Measurements from ENCODE around the gene HYAL2. TPM values are rescaled to one million over a fixed set of nuclear protein-coding genes. Genes with fewer than 3 reads are reported as not detected.
A peak's percentile ranks its signal among the peaks of the same experiment; 100 is the strongest.

Gene HYAL2
- total and polyA plus RNA-seq, 10 of the 15 experiments (the other 5 are each of a cell fraction or from before 2014, with no cell fraction given) = 0.06 to 21.8 (median 12.7) TPM

DNA sequence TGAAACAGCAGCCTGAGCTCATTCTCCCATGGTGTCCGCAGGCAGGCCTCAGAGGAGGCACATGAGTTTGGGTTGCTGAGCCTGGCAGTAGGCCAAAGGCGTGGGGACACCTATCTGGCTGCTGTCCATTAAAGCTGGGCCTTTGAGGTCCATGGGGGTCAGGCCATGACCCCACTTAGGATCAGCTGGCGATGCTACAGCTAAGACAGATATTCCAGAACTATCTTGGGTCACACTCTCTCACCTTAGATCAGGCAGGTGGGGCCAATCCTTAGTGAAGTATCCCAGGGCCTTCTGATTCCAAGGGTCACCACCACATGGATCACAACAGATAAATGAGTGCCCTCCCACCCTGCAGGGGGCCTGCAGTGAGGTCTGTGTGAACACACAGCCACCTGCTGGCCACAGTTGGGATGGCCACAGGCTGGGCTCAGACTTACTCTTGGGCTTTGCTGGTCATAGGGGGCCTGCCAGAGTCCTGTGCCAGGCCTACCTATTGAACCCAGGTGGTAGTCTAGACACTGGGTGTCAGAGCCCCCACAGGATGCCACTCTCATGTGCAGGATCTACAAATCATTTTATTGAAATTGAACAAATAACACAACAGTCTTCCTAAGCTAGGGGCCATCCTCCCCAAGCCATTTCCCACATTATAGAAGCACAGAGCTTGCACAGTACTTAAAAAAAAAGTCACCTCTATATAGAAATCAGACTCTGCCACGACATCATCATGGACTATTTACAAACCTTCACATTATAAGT is 2.0 kb upstream of the HYAL2 start (continued):
- TF ChIP-seq, protein P1, sequence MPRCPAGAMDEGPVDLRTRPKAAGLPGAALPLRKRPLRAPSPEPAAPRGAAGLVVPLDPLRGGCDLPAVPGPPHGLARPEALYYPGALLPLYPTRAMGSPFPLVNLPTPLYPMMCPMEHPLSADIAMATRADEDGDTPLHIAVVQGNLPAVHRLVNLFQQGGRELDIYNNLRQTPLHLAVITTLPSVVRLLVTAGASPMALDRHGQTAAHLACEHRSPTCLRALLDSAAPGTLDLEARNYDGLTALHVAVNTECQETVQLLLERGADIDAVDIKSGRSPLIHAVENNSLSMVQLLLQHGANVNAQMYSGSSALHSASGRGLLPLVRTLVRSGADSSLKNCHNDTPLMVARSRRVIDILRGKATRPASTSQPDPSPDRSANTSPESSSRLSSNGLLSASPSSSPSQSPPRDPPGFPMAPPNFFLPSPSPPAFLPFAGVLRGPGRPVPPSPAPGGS (IDR thresholded peaks at IDR 0.05; ENCODE audit: borderline replicate concordance, insufficient read depth, low read depth, low read length, poor library complexity, severe bottlenecking) = no peak
- no peak for TF ChIP-seq BHLHE40 (IDR thresholded peaks at IDR 0.05; ENCODE audit: borderline replicate concordance in 1 of 2, low read depth in 2 of 2, low read length in 1 of 2)
- TF ChIP-seq, protein P2, sequence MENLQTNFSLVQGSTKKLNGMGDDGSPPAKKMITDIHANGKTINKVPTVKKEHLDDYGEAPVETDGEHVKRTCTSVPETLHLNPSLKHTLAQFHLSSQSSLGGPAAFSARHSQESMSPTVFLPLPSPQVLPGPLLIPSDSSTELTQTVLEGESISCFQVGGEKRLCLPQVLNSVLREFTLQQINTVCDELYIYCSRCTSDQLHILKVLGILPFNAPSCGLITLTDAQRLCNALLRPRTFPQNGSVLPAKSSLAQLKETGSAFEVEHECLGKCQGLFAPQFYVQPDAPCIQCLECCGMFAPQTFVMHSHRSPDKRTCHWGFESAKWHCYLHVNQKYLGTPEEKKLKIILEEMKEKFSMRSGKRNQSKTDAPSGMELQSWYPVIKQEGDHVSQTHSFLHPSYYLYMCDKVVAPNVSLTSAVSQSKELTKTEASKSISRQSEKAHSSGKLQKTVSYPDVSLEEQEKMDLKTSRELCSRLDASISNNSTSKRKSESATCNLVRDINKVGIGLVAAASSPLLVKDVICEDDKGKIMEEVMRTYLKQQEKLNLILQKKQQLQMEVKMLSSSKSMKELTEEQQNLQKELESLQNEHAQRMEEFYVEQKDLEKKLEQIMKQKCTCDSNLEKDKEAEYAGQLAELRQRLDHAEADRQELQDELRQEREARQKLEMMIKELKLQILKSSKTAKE (IDR thresholded peaks at IDR 0.05; ENCODE audit: low read depth, poor library complexity, severe bottlenecking) = no peak
- no peak for TF ChIP-seq GABPA (IDR thresholded peaks at IDR 0.05; ENCODE audit: low read depth)
- TF ChIP-seq BCLAF1 (IDR thresholded peaks at IDR 0.05) = no peak
- no peak for TF ChIP-seq FOS (IDR thresholded peaks at IDR 0.05; ENCODE audit: borderline replicate concordance, extremely low read depth, insufficient read length)
- TF ChIP-seq SMC3 (IDR thresholded peaks at IDR 0.05; ENCODE audit: borderline replicate concordance, low read length) = peak; percentile 49
- no peak for TF ChIP-seq NBN (IDR thresholded peaks at IDR 0.05)
- no peak for TF ChIP-seq NKRF (conservative IDR thresholded peaks at IDR 0.05)
- peak; percentile 77 to 83 (median 80) for TF ChIP-seq CTCF (IDR thresholded peaks at IDR 0.05 in 2 of 3, conservative IDR thresholded peaks at IDR 0.05 in 1 of 3; ENCODE audit: control insufficient read depth in 2 of 3, extremely low read depth in 1 of 3, insufficient read depth in 1 of 3, low read depth in 3 of 3, low read length in 3 of 3)
- TF ChIP-seq TAF1 (IDR thresholded peaks at IDR 0.05; ENCODE audit: borderline replicate concordance, low read depth, low read length) = no peak
- 0 out of 2 replicates have a peak, but pooled peaks have one; percentile 26 for TF ChIP-seq NR2F1 (conservative IDR thresholded peaks at IDR 0.05)
- no peak for TF ChIP-seq RCOR1 (conservative IDR thresholded peaks at IDR 0.05; ENCODE audit: low read depth, low read length)
- TF ChIP-seq SIX5 (IDR thresholded peaks at IDR 0.05; ENCODE audit: low read depth, low read length, severe bottlenecking) = no peak
